WTC11 (cell line): ENCODE results near the gene KLK15. TPM values are rescaled to one million over a fixed set of nuclear protein-coding genes. Genes with fewer than 3 reads are reported as not detected.
"Not testable (repeated sequence)": the region's sequence is repeated elsewhere in the genome, so short reads cannot be mapped to it uniquely, and the experiment has no call there.

Source experiments
- ATAC-seq: fragments of 200-7000 bp; cut with Tn5 transposase; 2 replicates; pipeline ENCODE4 v1.10.0; 2021; ENCODE audit warnings: mild to moderate bottlenecking, moderate library complexity
- CTCF ChIA-PET: fragments of 300-600 bp; sonication (Branson Sonifier 250); formaldehyde crosslinking; loops from one replicate; lab custom pipeline; 2021; ENCODE audit warnings: antibody characterized with exemption; lab: Charles Lee
- POLR2A ChIA-PET: fragments of 350-600 bp; sonication (Branson Sonifier 250); formaldehyde crosslinking; loops from one replicate; lab custom pipeline; 2021; ENCODE audit warnings: antibody characterized with exemption; lab: Charles Lee
- DNase-seq: peaks from one replicate; pipeline ENCODE4 v3.0.0; 2021; ENCODE audit warnings: low spot score
- H3K27ac Mint-ChIP-seq: 2 replicates; pipeline ENCODE4 v1.8.0; 2021; ENCODE audit warnings: mixed read lengths
- H3K27me3 Mint-ChIP-seq: 2 replicates; pipeline ENCODE4 v1.8.0; 2021; ENCODE audit warnings: low read depth, mild to moderate bottlenecking, moderate library complexity, mixed read lengths
- H3K36me3 Mint-ChIP-seq: 2 replicates; pipeline ENCODE4 v1.8.0; 2021; ENCODE audit warnings: mixed read lengths
- H3K4me1 Mint-ChIP-seq: 2 replicates; pipeline ENCODE4 v1.8.0; 2022; ENCODE audit warnings: mixed read lengths
- H3K4me3 Mint-ChIP-seq: 2 replicates; pipeline ENCODE4 v1.8.0; 2021; ENCODE audit warnings: mild to moderate bottlenecking, moderate library complexity, mixed read lengths
- H3K9me3 Mint-ChIP-seq: 2 replicates; pipeline ENCODE4 v1.8.0; 2021; ENCODE audit warnings: mixed read lengths
- CREM ChIP-seq: sonication (generic); formaldehyde crosslinking; IDR thresholded peaks from 2 replicates; pipeline ENCODE4 v1.8.1; 2022; ENCODE audit warnings: mild to moderate bottlenecking, missing genetic modification reagents, moderate library complexity
- ETV6 ChIP-seq: sonication (generic); formaldehyde crosslinking; IDR thresholded peaks from 2 replicates; pipeline ENCODE4 v1.8.1; 2022; ENCODE audit warnings: mild to moderate bottlenecking, missing genetic modification reagents
- KAT7 ChIP-seq: sonication (generic); formaldehyde crosslinking; IDR thresholded peaks from 2 replicates; pipeline ENCODE4 v1.8.1; 2023; ENCODE audit warnings: missing genetic modification reagents, mild to moderate bottlenecking, borderline replicate concordance
- NFYB ChIP-seq: sonication (generic); formaldehyde crosslinking; conservative IDR thresholded peaks from 2 replicates; pipeline ENCODE4 v1.8.0; 2022; ENCODE audit warnings: low read depth, missing genetic modification reagents
- NR3C1 ChIP-seq: sonication (generic); formaldehyde crosslinking; conservative IDR thresholded peaks from 2 replicates; pipeline ENCODE4 v1.8.1; 2023; ENCODE audit warnings: low read depth, mild to moderate bottlenecking, missing genetic modification reagents
- PRRX2 ChIP-seq: fragments of 250-450 bp; sonication (Bioruptor Pico); IDR thresholded peaks from 2 replicates; pipeline ENCODE4 v1.8.0; 2021; ENCODE audit warnings: mild to moderate bottlenecking
- RELA ChIP-seq: sonication (generic); formaldehyde crosslinking; IDR thresholded peaks from 2 replicates; pipeline ENCODE4 v1.8.1; 2022; ENCODE audit warnings: missing genetic modification reagents, mild to moderate bottlenecking, borderline replicate concordance
- ZNF396 ChIP-seq: fragments of 250-450 bp; sonication (Bioruptor Pico); IDR thresholded peaks from 2 replicates; pipeline ENCODE4 v1.8.0; 2021; ENCODE audit warnings: mild to moderate bottlenecking, moderate library complexity, borderline replicate concordance
- ZNF423 ChIP-seq: fragments of 250-450 bp; sonication (Bioruptor Pico); IDR thresholded peaks from 2 replicates; pipeline ENCODE4 v2.1.2; 2022; ENCODE audit warnings: mild to moderate bottlenecking, moderate library complexity
- total RNA-seq: library from RNA; stranded (reverse); gene quantifications from 3 replicates; pipeline ENCODE4 v1.2.3, GENCODE V29; 2021
- TF ChIP-seq, protein P1 (sequence below): sonication (generic); formaldehyde crosslinking; IDR thresholded peaks from 2 replicates; pipeline ENCODE4 v1.8.1; 2022; ENCODE audit warnings: low read depth, mild to moderate bottlenecking, moderate library complexity, missing genetic modification reagents, borderline replicate concordance
- TF ChIP-seq, protein P2 (sequence below): sonication (generic); formaldehyde crosslinking; IDR thresholded peaks from 2 replicates; pipeline ENCODE4 v1.8.0; 2023; ENCODE audit warnings: missing genetic modification reagents, mild to moderate bottlenecking, borderline replicate concordance
- TF ChIP-seq, protein P3 (sequence below): sonication (generic); formaldehyde crosslinking; IDR thresholded peaks from 2 replicates; pipeline ENCODE4 v1.8.0; 2023; ENCODE audit warnings: missing genetic modification reagents

The KLK15 gene
- total RNA-seq, 1 experiment from 2014 or later, result not detected

DNA sequence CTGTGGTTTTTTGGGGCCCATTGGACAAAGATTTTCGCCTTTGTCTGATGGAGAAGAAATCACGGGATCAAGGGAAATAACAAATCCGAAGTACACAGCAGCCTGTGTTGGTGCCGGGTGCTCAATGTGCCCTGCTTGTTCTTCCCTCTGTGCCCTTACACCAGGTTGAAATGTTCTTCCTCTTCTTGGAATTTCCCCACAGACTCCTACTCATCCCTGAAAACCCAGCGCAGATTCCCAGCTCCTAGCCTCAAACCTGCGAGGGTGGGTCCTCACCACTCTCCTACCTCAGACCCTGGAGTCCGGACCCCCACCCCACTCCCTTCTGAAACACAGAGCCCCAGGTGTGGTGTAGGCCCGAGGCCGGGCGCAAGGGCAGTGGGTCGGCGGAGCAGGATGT is 48.0 kb downstream of the KLK15 start:
- ChIA-PET POLR2A (interaction anchor here (0.7 kb wide), 1 partner anchor 21 kb away, joined by 3 read pairs; no protein-coding TSS in a partner anchor), CTCF (interaction anchor here (1.0 to 10.3 kb wide), 3 partner anchors 64 to 137 kb away, joined by 4 to 184 read pairs (median 19); no protein-coding TSS in a partner anchor)
- ATAC-seq (no peak), DNase-seq (no peak)
- Mint-ChIP-seq H3K27me3 (peaks cover 50% of the 10 kb centered on the region), H3K4me1 (peaks cover 9% of the 10 kb centered on the region), H3K27ac (no peak overlapping the region; the same call in 1 of the 2 replicates), H3K9me3 (no peaks in the 10 kb centered on the region), H3K4me3 (no peak overlapping the region), H3K36me3 (no peaks in the 10 kb centered on the region)
- TF ChIP-seq RELA (CRISPR knock-in tag), result no peak
- TF ChIP-seq ZNF423 (CRISPR knock-in tag), result no peak
- no peak for TF ChIP-seq PRRX2 (CRISPR knock-in tag)
- TF ChIP-seq ETV6 (CRISPR knock-in tag), result no peak
- no peak for TF ChIP-seq ZNF396
- TF ChIP-seq, protein P1, sequence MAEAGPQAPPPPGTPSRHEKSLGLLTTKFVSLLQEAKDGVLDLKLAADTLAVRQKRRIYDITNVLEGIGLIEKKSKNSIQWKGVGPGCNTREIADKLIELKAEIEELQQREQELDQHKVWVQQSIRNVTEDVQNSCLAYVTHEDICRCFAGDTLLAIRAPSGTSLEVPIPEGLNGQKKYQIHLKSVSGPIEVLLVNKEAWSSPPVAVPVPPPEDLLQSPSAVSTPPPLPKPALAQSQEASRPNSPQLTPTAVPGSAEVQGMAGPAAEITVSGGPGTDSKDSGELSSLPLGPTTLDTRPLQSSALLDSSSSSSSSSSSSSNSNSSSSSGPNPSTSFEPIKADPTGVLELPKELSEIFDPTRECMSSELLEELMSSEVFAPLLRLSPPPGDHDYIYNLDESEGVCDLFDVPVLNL (CRISPR knock-in tag), result no peak
- TF ChIP-seq CREM (CRISPR knock-in tag), result no peak

DNA sequence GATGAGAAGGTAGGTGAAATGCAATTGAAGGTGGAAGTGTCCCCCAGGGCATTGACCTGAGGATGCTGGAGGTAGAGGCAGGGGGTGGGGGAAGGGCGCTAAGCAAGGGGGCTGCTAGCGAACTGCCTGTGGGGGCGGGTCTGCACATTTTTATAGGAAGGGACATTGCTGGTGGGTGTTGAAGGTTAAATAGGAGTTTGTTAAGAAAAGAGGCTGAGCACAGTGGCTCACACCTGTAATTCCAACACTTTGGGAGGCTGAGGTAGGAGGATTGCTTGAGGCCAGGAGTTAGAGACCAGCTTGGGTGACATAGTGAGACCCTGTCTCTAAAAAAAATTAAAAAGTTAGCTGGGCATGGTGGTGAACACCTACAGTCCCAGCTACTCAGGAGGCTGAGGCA is 48.7 kb downstream of the KLK15 start:
- H3K36me3 Mint-ChIP-seq, result no peaks in the 10 kb centered on the region
- no peak for ATAC-seq
- TF ChIP-seq KAT7 (CRISPR knock-in tag), result no peak
- TF ChIP-seq, protein P2, sequence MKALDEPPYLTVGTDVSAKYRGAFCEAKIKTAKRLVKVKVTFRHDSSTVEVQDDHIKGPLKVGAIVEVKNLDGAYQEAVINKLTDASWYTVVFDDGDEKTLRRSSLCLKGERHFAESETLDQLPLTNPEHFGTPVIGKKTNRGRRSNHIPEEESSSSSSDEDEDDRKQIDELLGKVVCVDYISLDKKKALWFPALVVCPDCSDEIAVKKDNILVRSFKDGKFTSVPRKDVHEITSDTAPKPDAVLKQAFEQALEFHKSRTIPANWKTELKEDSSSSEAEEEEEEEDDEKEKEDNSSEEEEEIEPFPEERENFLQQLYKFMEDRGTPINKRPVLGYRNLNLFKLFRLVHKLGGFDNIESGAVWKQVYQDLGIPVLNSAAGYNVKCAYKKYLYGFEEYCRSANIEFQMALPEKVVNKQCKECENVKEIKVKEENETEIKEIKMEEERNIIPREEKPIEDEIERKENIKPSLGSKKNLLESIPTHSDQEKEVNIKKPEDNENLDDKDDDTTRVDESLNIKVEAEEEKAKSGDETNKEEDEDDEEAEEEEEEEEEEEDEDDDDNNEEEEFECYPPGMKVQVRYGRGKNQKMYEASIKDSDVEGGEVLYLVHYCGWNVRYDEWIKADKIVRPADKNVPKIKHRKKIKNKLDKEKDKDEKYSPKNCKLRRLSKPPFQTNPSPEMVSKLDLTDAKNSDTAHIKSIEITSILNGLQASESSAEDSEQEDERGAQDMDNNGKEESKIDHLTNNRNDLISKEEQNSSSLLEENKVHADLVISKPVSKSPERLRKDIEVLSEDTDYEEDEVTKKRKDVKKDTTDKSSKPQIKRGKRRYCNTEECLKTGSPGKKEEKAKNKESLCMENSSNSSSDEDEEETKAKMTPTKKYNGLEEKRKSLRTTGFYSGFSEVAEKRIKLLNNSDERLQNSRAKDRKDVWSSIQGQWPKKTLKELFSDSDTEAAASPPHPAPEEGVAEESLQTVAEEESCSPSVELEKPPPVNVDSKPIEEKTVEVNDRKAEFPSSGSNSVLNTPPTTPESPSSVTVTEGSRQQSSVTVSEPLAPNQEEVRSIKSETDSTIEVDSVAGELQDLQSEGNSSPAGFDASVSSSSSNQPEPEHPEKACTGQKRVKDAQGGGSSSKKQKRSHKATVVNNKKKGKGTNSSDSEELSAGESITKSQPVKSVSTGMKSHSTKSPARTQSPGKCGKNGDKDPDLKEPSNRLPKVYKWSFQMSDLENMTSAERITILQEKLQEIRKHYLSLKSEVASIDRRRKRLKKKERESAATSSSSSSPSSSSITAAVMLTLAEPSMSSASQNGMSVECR, result no peak
- no peak for TF ChIP-seq NFYB (CRISPR knock-in tag)
- TF ChIP-seq, protein P3, sequence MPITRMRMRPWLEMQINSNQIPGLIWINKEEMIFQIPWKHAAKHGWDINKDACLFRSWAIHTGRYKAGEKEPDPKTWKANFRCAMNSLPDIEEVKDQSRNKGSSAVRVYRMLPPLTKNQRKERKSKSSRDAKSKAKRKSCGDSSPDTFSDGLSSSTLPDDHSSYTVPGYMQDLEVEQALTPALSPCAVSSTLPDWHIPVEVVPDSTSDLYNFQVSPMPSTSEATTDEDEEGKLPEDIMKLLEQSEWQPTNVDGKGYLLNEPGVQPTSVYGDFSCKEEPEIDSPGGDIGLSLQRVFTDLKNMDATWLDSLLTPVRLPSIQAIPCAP (CRISPR knock-in tag), result no peak
- no peak for TF ChIP-seq RELA (CRISPR knock-in tag)
- TF ChIP-seq NR3C1, result no peak
- no peak for TF ChIP-seq ZNF423 (CRISPR knock-in tag)
- TF ChIP-seq, all 79 proteins: peak for 0
- ChIA-PET CTCF (interaction anchor here (0.6 to 10.3 kb wide), 6 partner anchors 14 to 229 kb away, joined by 3 to 184 read pairs (median 8); no protein-coding TSS in a partner anchor), POLR2A (no interaction called here)
- Mint-ChIP-seq H3K4me3 (no peak overlapping the region), H3K27ac (no peak overlapping the region), H3K27me3 (peaks cover 53% of the 10 kb centered on the region), H3K9me3 (no peaks in the 10 kb centered on the region), H3K4me1 (peaks cover 9% of the 10 kb centered on the region)
- no peak for DNase-seq

DNA sequence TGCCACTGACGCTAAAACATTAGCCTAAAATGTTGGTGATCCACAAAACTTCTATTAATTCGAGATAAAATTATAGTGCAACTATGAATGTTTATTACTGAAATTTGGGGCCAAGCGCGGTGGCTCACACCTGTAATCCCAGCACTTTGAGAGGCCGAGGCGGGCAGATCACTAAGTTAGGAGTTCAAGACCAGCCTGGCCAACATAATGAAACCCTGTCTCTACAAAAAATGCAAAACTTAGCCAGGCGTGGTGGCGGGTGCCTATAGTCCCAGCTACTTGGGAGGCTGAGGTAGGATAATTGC is 49.6 kb downstream of the KLK15 start:
- not testable (repeated sequence) for H3K9me3 Mint-ChIP-seq, DNase-seq

More for the DNA sequence above, 49.6 kb downstream of the KLK15 start:
- ChIA-PET CTCF (interaction anchor here (0.6 to 10.3 kb wide), 26 partner anchors 11 to 427 kb away, joined by 3 to 195 read pairs (median 4); partner anchors contain the start of genes CLEC11A, GPR32 and SHANK1), POLR2A (interaction anchor here (1.0 kb wide), 1 partner anchor 59 kb away, joined by 4 read pairs; no protein-coding TSS in a partner anchor)
- H3K4me1 Mint-ChIP-seq, result peaks cover 15% of the 10 kb centered on the region
- H3K27me3 Mint-ChIP-seq, result peaks cover 61% of the 10 kb centered on the region
- ATAC-seq, H3K36me3 Mint-ChIP-seq, H3K4me3 Mint-ChIP-seq, H3K27ac Mint-ChIP-seq: not testable (repeated sequence)
